Cortex of kidney (tissue), 1 donor: Measurements from ENCODE around the gene KCNT1.

Experiments
- DNase-seq: peaks from one replicate; lab custom pipeline; 2025; lab: John Stamatoyannopoulos, UW

Gene KCNT1

DNA sequence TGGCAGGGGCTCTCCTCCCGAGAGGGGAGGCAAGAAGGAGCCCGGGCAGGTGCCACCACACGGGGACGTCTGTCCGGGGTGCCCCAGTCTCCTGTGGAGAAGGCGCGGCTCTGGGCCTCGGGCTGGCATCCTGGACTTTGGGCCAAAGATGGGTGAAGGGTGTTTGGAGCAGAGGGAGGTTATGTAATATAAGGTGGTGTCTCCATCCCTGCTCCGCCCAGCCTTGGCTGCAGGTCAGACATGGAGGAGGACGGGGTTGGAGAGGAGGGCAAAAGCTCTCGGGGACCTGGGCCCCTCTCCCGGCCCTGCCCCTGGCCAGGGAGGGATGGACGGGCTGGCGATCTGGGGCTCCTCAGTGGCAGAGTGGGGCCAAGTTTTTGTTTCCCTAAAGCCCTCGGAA lies 1.5 kb upstream of the KCNT1 start:
- no peak for DNase-seq

DNA sequence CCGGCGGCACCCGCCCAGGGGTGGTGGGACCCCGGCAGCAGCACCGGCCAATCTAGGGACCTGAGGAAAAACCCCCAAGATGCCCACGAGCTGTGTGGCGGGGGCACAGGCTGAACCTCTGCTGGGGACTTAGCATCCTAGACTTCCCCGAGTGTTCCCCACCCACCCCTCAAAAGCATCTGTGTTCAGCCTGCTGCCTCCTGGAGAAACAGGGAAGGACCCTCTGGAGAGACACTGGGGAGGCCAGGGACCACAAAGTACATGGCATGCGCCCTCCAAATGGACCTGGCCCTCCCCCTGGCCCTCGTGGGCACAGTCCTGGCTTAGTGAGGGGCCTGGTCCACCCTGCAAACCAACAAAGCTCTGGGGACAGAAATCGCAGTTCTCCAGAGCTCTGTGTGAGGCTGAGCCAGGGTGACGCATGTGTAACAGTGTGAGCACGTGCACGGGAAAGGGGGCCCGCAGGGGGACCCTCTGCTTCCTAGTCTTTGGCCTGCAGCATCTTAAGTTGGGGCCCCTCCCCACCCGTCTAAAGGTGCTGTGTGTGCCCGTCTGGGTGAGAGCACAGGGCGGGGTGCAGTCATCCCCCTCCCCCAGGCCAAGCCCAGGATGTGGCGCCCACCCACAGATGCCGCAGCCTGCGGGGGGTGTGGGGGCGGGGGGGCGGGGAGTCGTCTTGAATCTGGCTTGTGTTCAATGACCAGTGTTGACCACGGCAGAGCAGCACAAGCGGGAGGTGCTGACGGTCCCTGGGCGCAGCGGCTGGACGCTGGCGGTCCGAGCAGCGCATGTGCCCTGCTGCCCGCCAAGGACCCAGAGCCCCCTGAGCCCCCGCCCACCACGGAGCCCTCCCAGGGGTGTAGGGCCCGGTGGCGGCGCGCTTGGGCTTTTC lies 672 bp upstream of the KCNT1 start:
- DNase-seq = no peak

DNA sequence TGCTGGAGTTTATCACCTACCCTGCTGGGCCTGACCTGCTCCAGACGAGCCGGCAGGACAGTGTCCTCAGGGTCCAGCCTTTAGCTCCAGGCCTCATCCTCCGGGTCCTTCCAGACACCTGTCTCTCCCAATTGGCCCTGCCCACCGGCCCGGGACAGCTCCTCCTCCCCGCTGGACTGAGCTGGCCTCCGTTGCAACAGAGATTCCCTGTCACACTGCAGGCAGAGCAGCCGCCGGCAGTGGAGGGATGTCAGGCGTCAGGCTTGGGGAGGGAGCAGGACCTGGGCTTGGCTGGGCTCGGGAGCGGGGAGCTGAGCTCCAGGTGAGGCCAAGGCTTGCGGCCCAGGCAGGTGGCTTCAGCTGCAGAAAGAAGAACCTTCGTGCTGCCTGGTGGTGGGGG lies 1.7 kb downstream of the KCNT1 start:
- no peak for DNase-seq

DNA sequence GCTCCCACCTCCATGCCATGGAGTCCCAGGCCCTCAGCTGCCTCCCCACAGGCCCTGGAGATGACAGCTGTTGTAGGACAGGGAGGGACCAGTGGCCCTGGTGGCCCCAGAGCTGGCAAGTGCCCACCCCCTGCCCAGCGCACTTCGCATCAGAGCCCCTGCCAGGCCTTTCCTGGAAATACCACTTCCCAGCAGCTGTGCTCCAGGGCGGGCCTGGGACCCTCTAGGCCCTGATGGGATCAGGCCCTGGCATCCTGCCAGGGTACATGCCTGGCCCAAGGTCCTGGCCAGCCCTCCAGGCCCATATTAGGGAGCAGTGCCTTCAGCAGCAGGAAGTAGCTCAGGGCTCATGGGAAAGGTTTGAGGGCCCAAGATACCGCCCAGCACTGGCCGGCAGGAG lies 2.5 kb downstream of the KCNT1 start:
- no peak for DNase-seq

DNA sequence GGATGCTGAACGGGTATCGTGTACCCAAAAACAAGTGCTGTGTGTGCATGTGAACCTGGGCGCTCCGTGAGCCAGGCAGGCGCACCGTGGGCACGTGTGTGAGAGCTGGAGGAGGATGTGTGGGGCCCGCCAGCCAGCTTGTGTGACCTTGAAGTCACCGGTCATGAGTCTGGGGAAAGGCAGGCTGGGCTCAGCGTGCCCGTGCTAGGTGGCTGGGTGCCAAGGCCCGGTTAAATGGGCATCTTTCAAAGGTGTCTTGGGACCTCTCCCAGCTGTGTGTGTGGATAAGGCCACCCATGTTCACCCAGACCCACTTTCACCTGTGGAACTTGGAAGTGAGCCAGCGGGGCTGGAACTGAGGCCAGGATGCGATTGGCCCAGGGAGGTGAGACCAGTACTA lies 3.4 kb downstream of the KCNT1 start:
- no peak for DNase-seq

DNA sequence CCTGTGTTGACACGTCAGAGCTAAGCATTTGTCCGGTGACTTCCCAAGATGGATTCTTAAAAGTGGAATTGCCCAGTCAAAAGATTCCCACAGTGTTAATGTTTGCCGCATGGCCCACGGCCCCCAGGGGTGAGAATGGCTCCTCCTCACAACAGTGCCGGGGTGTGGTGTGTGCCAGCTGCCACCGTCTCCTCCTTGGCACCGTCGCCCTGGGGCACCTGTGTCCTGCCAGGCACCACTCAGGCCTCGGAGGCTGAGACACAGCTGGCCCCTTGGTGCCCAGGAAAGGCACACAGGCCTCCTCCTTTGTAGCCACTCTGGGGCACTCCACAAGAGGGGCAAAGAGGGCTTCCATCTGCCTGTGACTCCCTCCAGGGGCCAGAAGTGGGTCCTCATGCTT lies 4.3 kb downstream of the KCNT1 start:
- DNase-seq = no peak

DNA sequence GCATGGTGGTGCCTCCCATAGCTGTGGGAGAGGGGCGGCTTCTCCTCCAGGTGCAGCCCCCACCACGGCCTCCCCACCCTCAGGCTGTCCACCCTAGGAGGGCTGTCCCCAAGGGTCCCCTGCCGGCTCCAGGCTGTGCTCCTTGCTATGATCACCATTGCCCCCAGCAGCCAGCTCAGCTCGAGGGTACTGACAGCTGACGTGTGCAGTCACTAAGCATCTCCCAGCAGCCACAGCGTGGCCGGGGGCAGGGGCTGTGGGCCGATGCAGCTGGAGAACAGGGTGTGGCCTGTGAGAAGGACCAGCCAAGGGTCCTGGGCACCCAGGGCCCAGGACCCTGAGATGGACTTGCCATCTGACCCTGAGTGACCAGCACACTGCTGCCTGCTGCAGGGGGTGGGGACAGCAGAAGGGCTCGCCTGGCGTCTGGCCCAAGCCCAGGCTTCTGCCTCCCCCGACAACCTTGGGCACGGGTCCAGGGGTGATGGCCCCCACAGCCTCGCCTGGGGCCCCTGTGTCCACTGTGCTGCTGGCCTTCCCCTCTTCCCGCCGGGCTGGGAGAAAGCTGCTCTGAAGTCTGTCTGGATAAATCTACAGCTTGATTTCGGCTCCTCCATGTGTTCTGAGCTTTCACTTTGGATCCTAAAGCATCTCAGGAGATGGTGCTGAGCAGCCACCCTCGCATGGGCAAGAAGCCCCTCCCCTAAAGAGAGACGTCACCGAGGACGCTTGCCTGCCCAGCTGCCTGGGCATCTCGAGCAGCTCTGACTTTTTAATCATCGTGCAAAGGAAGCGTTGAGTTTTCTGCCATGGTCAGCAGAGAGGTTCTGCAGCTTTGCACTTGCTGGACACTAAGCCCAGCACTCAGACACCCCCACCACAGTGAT lies 5.5 kb downstream of the KCNT1 start:
- no peak for DNase-seq

DNA sequence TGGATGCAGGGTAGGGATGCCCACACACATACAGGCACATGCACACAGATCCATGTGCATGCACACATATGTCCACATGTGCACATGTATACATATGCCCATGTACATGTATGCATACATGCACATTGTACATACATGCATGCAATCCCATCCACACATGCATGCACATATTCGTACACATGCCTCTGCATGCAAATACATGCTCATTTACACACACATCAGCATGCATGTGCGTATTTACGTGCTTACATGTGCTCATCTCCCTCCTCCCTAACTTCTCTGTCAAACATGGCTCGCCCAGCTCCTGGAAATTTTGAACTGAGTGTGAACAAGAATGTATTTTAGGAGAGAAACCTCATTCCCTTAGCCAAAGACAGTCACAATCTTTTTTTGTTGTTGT lies 6.2 kb downstream of the KCNT1 start:
- DNase-seq = no peak

DNA sequence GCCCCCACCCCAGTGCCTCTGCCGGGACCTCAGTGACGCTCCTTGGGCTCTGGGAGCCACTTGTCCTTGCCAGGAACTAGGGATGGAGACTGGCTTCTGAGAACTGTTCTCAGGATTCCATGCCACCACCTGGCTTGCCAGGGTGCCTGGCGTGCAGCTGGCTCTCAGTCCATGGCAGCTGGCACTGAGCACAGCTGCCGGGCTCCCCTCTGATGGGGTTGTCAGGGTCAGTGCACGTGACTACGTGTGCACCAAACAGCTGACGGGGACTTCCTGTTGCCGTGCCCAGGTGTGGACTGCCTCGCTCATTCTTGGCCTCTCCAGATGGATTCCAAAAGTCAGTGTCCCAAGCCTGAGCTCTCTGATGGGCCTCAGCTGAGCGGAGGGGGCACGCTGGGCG lies 9.4 kb downstream of the KCNT1 start:
- DNase-seq = no peak

DNA sequence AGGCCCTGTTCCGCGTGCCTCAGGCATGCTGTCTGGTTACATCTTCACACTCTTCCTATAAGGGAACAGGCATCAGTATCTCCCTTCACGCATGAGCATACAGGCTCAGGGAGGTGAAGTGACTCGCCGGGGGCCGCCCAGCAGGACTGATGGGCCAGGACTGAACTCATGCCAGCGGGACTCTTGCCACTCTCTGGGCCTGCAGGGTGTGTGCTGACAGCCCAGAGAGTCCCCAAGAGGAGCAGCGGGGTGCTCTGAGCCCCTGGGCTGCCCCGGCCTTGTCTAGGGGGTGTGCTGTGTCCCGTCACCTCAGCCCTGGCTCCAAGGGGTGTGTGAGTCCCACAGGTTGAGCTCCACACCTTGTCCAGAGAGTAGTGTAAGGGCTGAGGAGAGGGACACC lies 9.9 kb downstream of the KCNT1 start:
- no peak for DNase-seq

DNA sequence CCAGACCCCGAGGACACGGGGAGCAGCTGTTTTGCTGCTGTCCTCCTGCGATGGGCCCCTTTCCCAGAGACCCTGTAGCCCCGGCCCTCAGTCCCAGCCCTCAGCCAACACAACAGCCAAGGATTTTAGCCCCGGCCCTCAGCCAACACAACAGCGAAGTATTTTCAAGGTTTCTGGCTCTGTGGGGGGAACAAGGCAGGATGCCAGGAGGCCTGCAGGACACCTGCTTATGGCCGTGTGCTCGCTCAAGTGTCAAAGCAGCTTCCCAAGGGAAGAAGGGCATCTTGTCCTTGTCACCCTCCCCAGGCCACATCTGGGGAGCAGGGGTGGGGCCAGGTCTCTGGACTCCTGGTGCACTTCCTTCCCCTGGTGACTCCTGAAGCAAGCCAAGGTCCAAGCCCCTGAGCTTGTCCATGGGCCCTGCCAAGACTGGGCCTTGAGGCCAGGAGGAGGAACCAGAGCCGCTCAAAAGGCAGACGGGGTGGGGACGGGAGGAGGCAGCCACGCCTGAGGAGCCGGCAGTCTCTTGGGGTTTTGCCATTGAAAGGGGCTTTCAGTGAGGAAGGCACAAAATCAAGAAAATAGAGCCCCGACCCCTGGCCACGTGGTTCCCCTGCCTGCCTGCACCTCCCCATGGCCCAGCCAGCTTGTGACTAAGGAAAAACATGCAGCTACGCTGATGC lies 10.8 kb downstream of the KCNT1 start:
- DNase-seq = no peak

DNA sequence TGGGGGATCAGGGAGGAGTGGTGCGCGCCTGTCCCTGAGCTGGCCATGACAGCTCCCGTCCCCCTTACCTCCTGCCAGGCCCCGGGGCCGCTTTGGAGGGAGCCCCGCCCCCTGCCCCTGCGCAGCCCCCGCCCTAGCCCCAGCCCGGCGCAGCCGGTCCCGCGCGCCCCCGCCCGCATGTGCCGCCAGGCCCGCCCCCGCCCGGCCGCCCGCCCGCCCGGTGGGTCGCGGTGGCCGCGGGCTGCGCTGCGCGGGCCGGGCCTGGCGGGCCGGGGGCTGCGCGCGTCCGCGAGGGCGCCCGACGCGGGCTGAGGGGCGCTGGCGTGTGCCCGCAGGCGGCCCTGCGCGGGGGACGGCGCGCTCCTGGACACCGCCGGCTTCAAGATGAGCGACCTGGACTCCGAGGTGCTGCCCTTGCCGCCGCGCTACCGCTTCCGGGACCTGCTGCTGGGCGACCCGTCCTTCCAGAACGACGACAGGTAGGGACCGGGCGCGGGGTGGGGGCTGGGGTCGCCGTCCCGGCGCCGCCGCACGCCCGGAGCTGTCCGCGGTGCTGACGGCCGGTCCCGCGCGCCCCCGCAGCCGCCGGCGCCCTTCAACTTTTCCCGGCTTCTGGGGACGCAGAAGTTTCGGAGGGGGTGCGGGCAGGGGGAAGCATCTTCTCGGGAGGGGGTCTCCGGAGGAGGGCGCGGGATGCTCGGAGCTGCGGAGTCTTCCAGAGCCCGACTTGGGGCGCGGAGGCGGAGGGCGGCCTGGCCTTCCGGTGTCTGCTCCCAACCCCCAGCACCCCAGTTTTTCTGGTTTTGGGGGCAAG lies 12.5 kb downstream of the KCNT1 start:
- no peak for DNase-seq

DNA sequence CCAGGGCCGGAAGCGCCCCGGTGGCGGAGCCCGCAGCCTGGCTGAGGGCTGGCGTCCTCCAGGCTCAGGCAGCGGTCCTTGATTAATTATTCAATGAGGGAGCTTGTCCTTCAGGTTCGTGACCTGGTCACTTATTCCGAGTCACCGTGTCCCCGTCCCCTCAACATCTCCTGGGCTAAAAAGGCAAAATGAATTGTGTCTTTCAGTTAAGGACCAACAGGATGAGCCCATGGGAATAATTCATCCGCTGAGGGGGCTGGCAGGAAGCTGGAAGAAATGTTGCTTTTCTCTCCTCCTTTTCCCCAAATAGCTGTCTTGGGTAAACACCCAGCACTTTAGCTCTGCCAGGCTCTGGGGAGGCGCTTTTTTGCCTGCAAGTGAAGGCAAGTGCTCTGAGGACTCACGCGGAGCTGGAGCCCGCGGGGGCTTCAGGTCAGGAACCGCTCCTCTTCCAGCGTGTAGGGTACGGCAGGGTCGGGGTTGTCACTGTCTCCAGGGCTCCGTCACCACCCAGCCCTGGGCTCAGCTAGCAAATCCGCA lies 13.1 kb downstream of the KCNT1 start:
- no peak for DNase-seq

DNA sequence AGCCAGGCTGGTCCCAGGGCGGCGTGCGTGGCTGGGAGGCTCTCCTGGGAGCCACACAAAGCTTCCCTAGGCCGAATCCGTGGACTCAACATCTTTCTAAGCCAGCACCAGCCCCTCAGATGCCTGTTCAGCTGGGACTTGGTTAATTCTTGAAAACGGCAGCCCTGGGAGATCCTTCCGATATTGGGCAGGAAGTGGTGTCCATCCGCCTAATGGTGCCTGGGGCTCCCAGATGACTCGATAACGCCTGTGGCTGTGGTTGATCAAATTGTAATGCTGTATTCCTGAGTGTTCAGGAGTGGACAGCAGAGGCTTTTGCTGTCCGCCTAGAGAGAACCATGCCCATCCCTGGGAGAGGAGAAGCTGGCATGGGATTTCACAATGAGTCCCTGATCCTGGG lies 14.1 kb downstream of the KCNT1 start:
- no peak for DNase-seq

DNA sequence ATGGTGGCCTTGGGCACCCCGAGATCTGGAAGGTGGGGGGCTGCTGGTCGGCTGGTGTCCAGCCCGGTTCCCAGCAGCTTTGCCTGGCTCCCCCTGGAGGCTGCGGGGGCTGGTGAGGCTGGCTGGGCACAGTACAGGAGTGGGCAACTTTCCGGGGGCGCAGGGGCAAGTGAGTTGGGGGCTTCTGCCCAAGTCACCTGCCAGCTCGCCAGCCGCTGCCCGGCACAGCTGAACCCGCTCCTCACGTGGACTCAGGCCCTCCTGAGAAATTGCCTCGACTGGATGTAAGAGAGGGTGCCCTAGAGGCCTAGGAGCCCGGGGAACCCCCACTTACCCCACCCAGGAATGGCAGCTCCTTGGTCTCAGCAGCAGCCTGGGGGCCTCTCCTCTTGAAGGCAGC lies 15.4 kb downstream of the KCNT1 start:
- no peak for DNase-seq

DNA sequence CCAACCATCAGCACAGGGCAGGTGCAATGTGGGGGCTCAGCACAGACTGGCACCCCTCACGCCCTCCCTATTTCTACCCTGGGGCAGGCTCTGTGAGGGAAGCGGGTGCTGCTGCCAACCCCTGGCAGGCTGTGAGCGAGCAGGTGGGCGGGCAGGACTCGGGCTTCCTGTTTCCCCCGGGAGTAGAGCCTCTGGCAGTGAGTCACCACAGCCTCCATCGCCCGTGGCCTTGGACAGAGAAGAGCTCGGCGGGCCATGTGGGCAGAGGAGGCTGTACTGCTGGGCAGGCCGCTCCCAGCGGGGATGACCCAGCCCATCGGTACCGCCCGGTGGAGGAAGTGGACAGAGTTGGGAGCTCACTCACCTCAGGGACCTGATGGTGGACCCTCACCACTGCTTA lies 16.6 kb downstream of the KCNT1 start:
- DNase-seq = no peak

DNA sequence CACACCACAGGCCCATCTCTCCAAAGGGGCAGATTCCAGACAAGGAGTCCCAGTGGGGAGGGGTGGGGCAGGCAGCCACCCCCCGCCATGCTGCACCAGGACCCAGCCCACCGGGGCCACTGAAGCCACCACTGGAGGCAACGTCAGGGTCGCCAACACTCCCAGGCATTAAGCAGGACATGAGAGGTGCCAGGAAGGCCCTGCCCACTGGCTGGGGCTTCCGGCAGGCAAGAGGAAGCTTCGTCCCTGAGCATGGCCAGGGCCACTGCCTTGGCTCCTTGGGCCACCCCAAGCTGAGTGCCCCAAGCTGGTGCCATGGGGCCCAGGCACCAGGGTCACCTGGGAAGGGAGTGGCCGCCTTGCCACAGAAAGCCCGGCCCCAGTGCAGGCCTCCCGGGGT lies 17.5 kb downstream of the KCNT1 start:
- no peak for DNase-seq

DNA sequence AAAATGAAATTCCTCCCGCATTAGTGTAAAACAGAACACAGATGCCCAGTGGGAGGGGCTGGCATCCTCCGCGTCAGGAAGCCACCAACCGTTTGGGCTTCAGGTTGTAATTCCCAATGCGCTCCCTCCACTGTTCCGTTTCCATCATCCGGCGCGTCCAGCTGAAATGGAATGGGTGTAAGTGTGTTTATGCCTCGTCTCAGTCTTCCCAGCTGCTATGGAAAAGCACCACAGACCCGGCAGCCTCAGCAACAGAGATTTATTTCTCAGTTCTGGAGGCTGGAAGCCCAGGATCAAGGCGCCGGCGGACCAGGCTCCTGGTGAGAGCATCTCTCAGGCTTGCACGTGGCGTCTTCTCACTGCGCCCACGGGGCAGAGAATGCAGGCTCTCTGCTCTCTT lies 20.4 kb downstream of the KCNT1 start:
- no peak for DNase-seq

DNA sequence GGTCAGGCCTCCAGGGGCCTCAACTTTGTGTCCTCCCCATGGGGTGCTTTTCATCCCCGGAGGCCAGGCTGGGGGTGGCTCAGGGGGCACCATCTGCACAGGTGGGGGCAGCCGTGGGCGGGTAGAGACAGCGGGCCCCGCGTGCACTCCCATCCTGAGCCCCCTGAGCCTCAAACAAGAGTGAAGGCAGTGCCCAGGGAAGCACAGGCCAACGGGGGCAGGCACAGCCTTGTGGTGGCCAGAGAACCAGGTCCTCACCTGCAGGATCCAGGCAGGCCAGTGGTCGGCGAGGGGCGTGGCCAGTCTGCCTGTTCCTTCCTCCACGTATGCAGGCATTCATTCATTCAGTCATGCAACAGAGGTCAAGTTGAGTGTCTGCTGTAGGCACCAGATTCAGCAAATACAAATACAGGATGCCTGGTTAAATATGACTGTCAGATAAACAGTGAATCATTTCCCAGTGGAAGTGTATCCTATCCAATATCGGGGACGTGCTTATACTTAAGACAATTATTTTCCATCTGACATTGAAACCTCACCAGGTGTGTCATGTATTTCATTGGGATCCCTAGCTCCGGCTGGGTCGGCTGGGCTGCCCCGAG lies 22.3 kb downstream of the KCNT1 start:
- DNase-seq = no peak

DNA sequence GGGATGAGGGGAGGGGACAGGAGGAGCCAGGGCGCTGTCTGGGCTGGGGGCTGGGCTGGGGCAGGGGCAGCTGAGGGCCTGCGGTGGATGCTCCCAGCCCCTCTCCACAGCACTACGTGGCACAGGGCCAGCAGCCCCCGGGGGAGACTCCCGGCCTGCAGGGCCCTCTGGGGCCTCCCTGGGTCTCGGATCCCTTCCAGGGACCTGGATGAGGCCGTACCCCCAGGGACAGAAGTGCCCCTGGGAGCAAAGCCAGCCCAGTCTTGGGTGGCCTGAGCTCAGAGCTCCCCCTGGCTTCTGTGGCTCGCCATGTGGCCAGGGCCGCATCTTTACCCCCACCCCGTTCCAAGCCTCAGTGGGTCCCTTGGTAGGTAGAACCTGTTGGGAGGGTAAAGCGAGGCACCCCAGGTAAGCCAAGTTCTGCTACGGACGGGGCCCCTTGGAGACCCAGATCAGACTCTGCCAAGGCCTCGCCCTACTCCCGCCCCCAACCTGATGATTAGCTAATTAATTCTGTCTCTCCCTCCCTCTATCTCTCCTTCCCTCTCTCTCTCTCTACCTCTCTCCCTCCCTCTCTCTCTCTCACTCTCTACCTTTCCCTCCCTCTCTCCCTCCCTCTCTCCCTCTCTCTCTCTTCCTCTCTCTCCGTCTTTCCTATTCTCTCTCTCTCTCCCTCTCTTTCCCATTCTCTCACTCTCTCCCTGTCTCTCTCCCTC lies 24.3 kb downstream of the KCNT1 start:
- no peak for DNase-seq
